GM10248 (cell line): ENCODE measurements around the gene ADAT3.

Source experiments
- CTCF ChIA-PET: fragments of 300-600 bp; sonication (Branson Sonifier 250); formaldehyde crosslinking; extraction: SDS; loops from one replicate; lab custom pipeline; 2021; ENCODE audit warnings: antibody characterized with exemption; lab: Yijun Ruan, JAX
- POLR2A ChIA-PET: fragments of 350-650 bp; sonication (Branson Sonifier 250); formaldehyde crosslinking; extraction: SDS; loops from one replicate; lab custom pipeline; 2020; ENCODE audit warnings: antibody characterized with exemption; lab: Yijun Ruan, JAX
- DNase-seq: peaks from one replicate; pipeline ENCODE4 v3.0.0; 2012; ENCODE audit errors: extremely low spot score
- CTCF ChIP-seq: IDR thresholded peaks from 2 replicates; pipeline ENCODE4 v1.5.1; 2012; ENCODE audit warnings: mild to moderate bottlenecking, low read depth; ENCODE audit errors: extremely low read depth, missing control alignments, control extremely low read depth

The ADAT3 gene

GRCh38 chr19:1901940-1902404 is 3.2 kb upstream of the ADAT3 start:
- POLR2A ChIA-PET: no interaction called here
- no peak for DNase-seq

GRCh38 chr19:1902923-1903322 is 2.3 kb upstream of the ADAT3 start:
- no peak for DNase-seq
- ChIA-PET CTCF (interaction anchor here (1.2 to 2.2 kb wide), 4 partner anchors 26 to 167 kb away, joined by 3 to 8 read pairs (median 6); no protein-coding TSS in a partner anchor), POLR2A (interaction anchor here (0.6 kb wide), 1 partner anchor 189 kb away, joined by 4 read pairs; no protein-coding TSS in a partner anchor)
- no peak for TF ChIP-seq CTCF

More at GRCh38 chr19:1901940-1902404, 3.2 kb upstream of the ADAT3 start:
- CTCF ChIA-PET: interaction anchor here (1.0 to 1.9 kb wide), 3 partner anchors 27 to 37 kb away, joined by 3 to 6 read pairs (median 3); no protein-coding TSS in a partner anchor
- TF ChIP-seq CTCF: no peak

GRCh38 chr19:1904860-1905109 is 414 bp upstream of the ADAT3 start:
- POLR2A ChIA-PET: interaction anchor here (1.1 kb wide), 1 partner anchor 19 kb away, joined by 3 read pairs; no protein-coding TSS in a partner anchor

GRCh38 chr19:1905863-1906375 is 720 bp downstream of the ADAT3 start:
- TF ChIP-seq CTCF: no peak
- DNase-seq: no peak
- CTCF ChIA-PET: interaction anchor here (1.0 to 1.6 kb wide), 5 partner anchors 9 to 143 kb away, joined by 3 to 6 read pairs (median 3); no protein-coding TSS in a partner anchor
- POLR2A ChIA-PET: no interaction called here

More at GRCh38 chr19:1904860-1905109, 414 bp upstream of the ADAT3 start:
- no peak for DNase-seq
- TF ChIP-seq CTCF: no peak
- CTCF ChIA-PET: interaction anchor here (1.0 to 2.2 kb wide), 3 partner anchors 25 to 41 kb away, joined by 4 to 8 read pairs (median 6); no protein-coding TSS in a partner anchor

GRCh38 chr19:1906985-1907562 is 1.9 kb downstream of the ADAT3 start:
- no peak for DNase-seq
- ChIA-PET CTCF (no interaction called here), POLR2A (no interaction called here)

More at GRCh38 chr19:1906985-1907562, 1.9 kb downstream of the ADAT3 start:
- TF ChIP-seq CTCF: no peak
